OCI-LY7 (cell line): Measurements from ENCODE around the gene FERMT3. TPM values are rescaled to one million over a fixed set of nuclear protein-coding genes. Genes with fewer than 3 reads are reported as not detected.

Experiments
- Bru-seq: library from RNA; stranded (reverse); fragments of 400-500 nt; gene quantifications from one replicate; lab custom pipeline; 2021; lab: Mats Ljungman, UMichigan
- BruChase-seq, 2 experiments: library from RNA; stranded (reverse); fragments of 400-500 nt; gene quantifications; one replicate each; lab custom pipeline; 2021; lab: Mats Ljungman, UMichigan
- BruUV-seq: library from RNA; stranded (reverse); fragments of 400-500 nt; replicated peaks from 2 replicates; lab custom pipeline; 2021; lab: Mats Ljungman, UMichigan
- CTCF ChIA-PET: fragments of 300-600 bp; sonication (Branson Sonifier 250); formaldehyde crosslinking; loops from one replicate; lab custom pipeline; 2022; ENCODE audit warnings: antibody characterized with exemption; ENCODE audit not compliant: unreplicated experiment; lab: Charles Lee
- POLR2A ChIA-PET: fragments of 300-600 bp; sonication (Branson Sonifier 250); formaldehyde crosslinking; loops from one replicate; lab custom pipeline; 2022; ENCODE audit warnings: antibody characterized with exemption; lab: Charles Lee
- DNase-seq: peaks from one replicate; pipeline ENCODE4 v3.0.0-alpha.2; 2015; ENCODE audit warnings: low spot score
- H2AFZ ChIP-seq: fragments of 200-600 bp; sonication (generic), shearing (Covaris generic); 2 replicates; pipeline ENCODE4 v1.6.1; 2014; ENCODE audit warnings: mild to moderate bottlenecking, antibody characterized with exemption, low read length, moderate library complexity
- H3K27ac ChIP-seq: fragments of 200-600 bp; sonication (generic); 2 replicates; pipeline ENCODE4 v1.5.1; 2014; ENCODE audit warnings: mixed run types, low read depth, mild to moderate bottlenecking, moderate library complexity, low read length, inconsistent platforms; ENCODE audit not compliant: poor library complexity, severe bottlenecking
- H3K36me3 ChIP-seq: fragments of 200-600 bp; sonication (generic); 2 replicates; pipeline ENCODE4 v1.6.1; 2014; ENCODE audit warnings: mild to moderate bottlenecking, antibody characterized with exemption, low read length, moderate library complexity, mixed read lengths; ENCODE audit not compliant: insufficient read depth
- H3K4me1 ChIP-seq: fragments of 200-600 bp; sonication (generic); 2 replicates; pipeline ENCODE4 v1.5.1; 2014; ENCODE audit warnings: mild to moderate bottlenecking, low read length; ENCODE audit not compliant: insufficient read depth, poor library complexity, severe bottlenecking
- H3K4me2 ChIP-seq: fragments of 200-600 bp; sonication (generic); 2 replicates; pipeline ENCODE4 v1.6.1; 2014; ENCODE audit warnings: mild to moderate bottlenecking, low read length
- H3K4me3 ChIP-seq: fragments of 200-600 bp; sonication (generic); 2 replicates; pipeline ENCODE4 v1.5.1; 2014; ENCODE audit warnings: mild to moderate bottlenecking, low read depth, low read length; ENCODE audit not compliant: poor library complexity, severe bottlenecking
- H3K79me2 ChIP-seq: fragments of 200-600 bp; sonication (generic); 2 replicates; pipeline ENCODE4 v1.6.1; 2016; ENCODE audit warnings: low read depth, mild to moderate bottlenecking, low read length, moderate library complexity, mixed read lengths; ENCODE audit not compliant: insufficient read depth
- H3K9me2 ChIP-seq: fragments of 200-600 bp; sonication (generic); 2 replicates; pipeline ENCODE4 v1.6.1; 2016; ENCODE audit warnings: mild to moderate bottlenecking, low read length, mixed read lengths; ENCODE audit not compliant: insufficient read depth
- H3K9me3 ChIP-seq: fragments of 200-600 bp; sonication (generic); 2 replicates; pipeline ENCODE4 v1.6.1; 2014; ENCODE audit warnings: mild to moderate bottlenecking, mixed run types, low read length, mixed read lengths
- H4K20me1 ChIP-seq: fragments of 200-600 bp; sonication (generic); 2 replicates; pipeline ENCODE4 v1.6.1; 2014; ENCODE audit warnings: mild to moderate bottlenecking, antibody characterized with exemption, low read length, moderate library complexity, mixed read lengths; ENCODE audit not compliant: insufficient read depth
- CTCF ChIP-seq: fragments of 200-600 bp; sonication (generic); conservative IDR thresholded peaks from 2 replicates; pipeline ENCODE4 v1.5.1; 2014; ENCODE audit warnings: mild to moderate bottlenecking, antibody characterized with exemption, low read length, moderate library complexity, mixed read lengths
- EZH2phosphoT487 ChIP-seq: fragments of 200-600 bp; sonication (generic); IDR thresholded peaks from 2 replicates; pipeline ENCODE4 v1.6.1; 2018; ENCODE audit warnings: low read depth, borderline replicate concordance, mild to moderate bottlenecking, mixed run types, antibody characterized with exemption, low read length, moderate library complexity, mixed read lengths
- intact Hi-C: fragments of 100-400 bp; cut with micrococcal nuclease; formaldehyde crosslinking; loops from one replicate; pipeline ENCODE4 v1.10.0; 2022; ENCODE audit not compliant: unreplicated experiment
- long read RNA-seq: library from polyadenylated mRNA; stranded (forward); transcript quantifications from one replicate; pipeline ENCODE4 v2.0.0, GENCODE V29; 2022
- total RNA-seq, 2 experiments: library from RNA; depleted of rRNA in 1 of 2; stranded (reverse); fragments of >200 nt in 1 of 2; shearing (Covaris generic) in 1 of 2; gene quantifications; 2 replicates each; pipeline ENCODE4 v1.2.3, GENCODE V29; 2014 to 2022

Gene FERMT3
- total RNA-seq (2014; rRNA removed; shearing (Covaris generic)) (116 and 120 TPM in 2 replicates), total RNA-seq (2022) (167 and 201 TPM in 2 replicates), Bru-seq, nascent RNA (percentile 71 among the genes with signal in this experiment), BruChase-seq, experiment 1, labeled RNA remaining after a 6-hour chase (percentile 90 among the genes with signal in this experiment), BruChase-seq, experiment 2, labeled RNA remaining after a 2-hour chase (percentile 81 among the genes with signal in this experiment)
- long read RNA-seq, transcript FERMT3-202 (15 exons, 2,481 nt): major isoform, 310 of 477 reads
- long read RNA-seq, transcript FERMT3-201 (15 exons, 2,489 nt): minor isoform, 14 of 477 reads
- long read RNA-seq, partial matches to known transcripts: 35 of 477 reads
- long read RNA-seq, other reads (novel, unspliced or antisense): 118 of 477 reads

GRCh38 chr11:64206457-64207255 is at the start of gene FERMT3:
Gene FERMT3 (plus strand): TSS chr11:64206721. CDS start chr11:64207365, 644 bp downstream.
- DNase-seq: peak; percentile 90
- no peak within 1 kb of the TSS for H2AFZ ChIP-seq
- peaks cover 35% of the 10 kb centered on the region for H3K4me1 ChIP-seq
- TF ChIP-seq EZH2phosphoT487: no peak
- 0 out of 2 replicates have a peak, but pooled peaks have one; percentile 5 for TF ChIP-seq CTCF
- peak within 1 kb of the TSS; percentile 96 for H3K27ac ChIP-seq
- H4K20me1 ChIP-seq: no peaks in the 10 kb centered on the region
- H3K79me2 ChIP-seq: peaks cover 17% of the 10 kb centered on the region; the same call in 1 of the 2 replicates
- H3K9me2 ChIP-seq: no peaks in the 10 kb centered on the region
- peak within 1 kb of the TSS; percentile 92 for H3K4me2 ChIP-seq
- H3K4me3 ChIP-seq: peak within 1 kb of the TSS; percentile 80
- H3K36me3 ChIP-seq: peaks cover 85% of the 10 kb centered on the region
- no peaks in the 10 kb centered on the region for H3K9me3 ChIP-seq
- ChIA-PET CTCF (interaction anchor here (0.6 to 2.6 kb wide), 12 partner anchors 9 to 245 kb away, joined by 3 to 14 read pairs (median 3); partner anchors contain the start of genes NUDT22, PRDX5, TRMT112 and TRPT1), POLR2A (interaction anchor here (0.6 to 5.1 kb wide), 24 partner anchors 8 to 1310 kb away, joined by 3 to 29 read pairs (median 5); partner anchors contain the start of genes BAD, FKBP2, NUDT22 and PRDX5)
- TSS peak; percentile 49 for BruUV-seq
- intact Hi-C loops: loop anchor here (1.0 to 2.0 kb wide), 3 partner anchors 20 to 34 kb away; partner anchors contain the start of genes FKBP2, NUDT22 and TRPT1

GRCh38 chr11:64157631-64158394 is 48.7 kb upstream of the FERMT3 start:
- Histone ChIP-seq H3K27ac (no peak overlapping the region), H2AFZ (no peak overlapping the region), H3K9me2 (no peaks in the 10 kb centered on the region), H3K4me1 (no peaks in the 10 kb centered on the region), H3K36me3 (no peaks in the 10 kb centered on the region), H3K79me2 (no peaks in the 10 kb centered on the region), H3K4me3 (no peak overlapping the region), H3K4me2 (no peak overlapping the region), H4K20me1 (no peaks in the 10 kb centered on the region), H3K9me3 (no peaks in the 10 kb centered on the region)
- POLR2A ChIA-PET: interaction anchor here (0.6 kb wide), 1 partner anchor 25 kb away, joined by 3 read pairs; no protein-coding TSS in a partner anchor
- DNase-seq: no peak
- BruUV-seq: no TSS peak
- TF ChIP-seq EZH2phosphoT487 (no peak), CTCF (no peak)
- CTCF ChIA-PET: no interaction called here
- intact Hi-C loops: no loop called here
